Posterior vena cava (tissue), 2 donors: Measurements from ENCODE around the gene ABO. TPM values are rescaled to one million over a fixed set of nuclear protein-coding genes. Genes with fewer than 3 reads are reported as not detected.
"Not testable (repeated sequence)": the region's sequence is repeated elsewhere in the genome, so short reads cannot be mapped to it uniquely, and the experiment has no call there.

Source experiments
- DNase-seq: peaks from one replicate; pipeline ENCODE4 v3.0.0-alpha.2; 2020; ENCODE audit warnings: low spot score
- intact Hi-C, 2 donors: fragments of 100-400 bp; cut with DNase I; formaldehyde crosslinking; loops; one replicate each; pipeline versions ENCODE4 v1.14.1 to v1.14.2; 2022 to 2023
- total RNA-seq, 2 donors: library from RNA; stranded (reverse); fragmentation: NEBNext Ultra II Directional; extraction: Animal tissue kit (Norgen Biotek cat#: 25700); gene quantifications; one replicate each; pipeline ENCODE4 v1.2.1, GENCODE V29; 2021
- donor health status: DM: yes; HTN: yes; CAD: no.
- donor health status: DM: yes; HTN: yes; CAD: no.

The ABO gene
- total RNA-seq, 2 donors from 2014 or later = 1.5 to 2.1 TPM

GRCh38 chr9:133217333-133217988 lies 57.5 kb downstream of the ABO start:
- DNase-seq, intact Hi-C loops: not testable (repeated sequence)

GRCh38 chr9:133214276-133214675 lies 60.7 kb downstream of the ABO start:
- DNase-seq, intact Hi-C loops: not testable (repeated sequence)

GRCh38 chr9:133210609-133211008 lies 64.4 kb downstream of the ABO start:
- DNase-seq = peak; percentile 38
- intact Hi-C loops = no loop called here

- intact Hi-C loops = no loop called here
- no peak for DNase-seq
Measured at GRCh38 chr9:133210202-133210532, 64.8 kb downstream of the ABO start.

- intact Hi-C loops = loop anchor here in 1 of 2 donors (5.0 kb wide), 1 partner anchor 1887 kb away; no protein-coding TSS in a partner anchor
- DNase-seq = peak; percentile 58
Measured at GRCh38 chr9:133209327-133210201, 65.4 kb downstream of the ABO start.

GRCh38 chr9:133208880-133209300 lies 66.1 kb downstream of the ABO start, which contains the start of gene OBP2B:
Gene OBP2B, minus strand, starts transcription at chr9:133209250. Its CDS starts 51 bp downstream, at chr9:133209199.
- DNase-seq = peak; percentile 76
- intact Hi-C loops = loop anchor here in 1 of 2 donors (5.0 kb wide), 1 partner anchor 1887 kb away; no protein-coding TSS in a partner anchor

- peak; percentile 64 for DNase-seq
- intact Hi-C loops = loop anchor here in 1 of 2 donors (5.0 kb wide), 1 partner anchor 1886 kb away; no protein-coding TSS in a partner anchor
Measured at GRCh38 chr9:133208171-133208879, 66.7 kb downstream of the ABO start.

- intact Hi-C loops = loop anchor here in 1 of 2 donors (5.0 kb wide), 1 partner anchor 1885 kb away; no protein-coding TSS in a partner anchor
- DNase-seq = no peak
Measured at GRCh38 chr9:133207540-133208170, 67.3 kb downstream of the ABO start.

GRCh38 chr9:133207021-133207531 lies 67.9 kb downstream of the ABO start:
- intact Hi-C loops = loop anchor here in 1 of 2 donors (5.0 kb wide), 1 partner anchor 1885 kb away; no protein-coding TSS in a partner anchor
- no peak for DNase-seq

GRCh38 chr9:133205996-133206931 lies 68.7 kb downstream of the ABO start:
- intact Hi-C loops = loop anchor here in 1 of 2 donors (5.0 kb wide), 1 partner anchor 1884 kb away; no protein-coding TSS in a partner anchor
- peak; percentile 68 for DNase-seq

- intact Hi-C loops = loop anchor here in 1 of 2 donors (5.0 kb wide), 1 partner anchor 1883 kb away; no protein-coding TSS in a partner anchor
Measured at GRCh38 chr9:133205481-133205887, 69.5 kb downstream of the ABO start.

More at GRCh38 chr9:133205481-133205887, 69.5 kb downstream of the ABO start:
- peak; percentile 68 for DNase-seq

Other genes with a start within 250 kb of the ABO start
- 10 to 100 TPM; 25.9 to 27.9 TPM for gene GTF3C5, start 244.2 kb downstream of the ABO start, total RNA-seq
- 1 to 10 TPM in 1 of 2 donors, under 1 TPM in 1; 0.51 to 2.8 TPM for gene CEL, start 213.2 kb downstream of the ABO start, total RNA-seq
- gene RALGDS, start 154.0 kb downstream of the ABO start, total RNA-seq = 10 to 100 TPM; 27.6 to 28.3 TPM
- gene GBGT1, start 111.3 kb downstream of the ABO start, total RNA-seq = 10 to 100 TPM; 14.2 to 19.9 TPM
- gene OBP2B, start 66.0 kb downstream of the ABO start, total RNA-seq = not detected
- 10 to 100 TPM; 11.5 to 12.0 TPM for gene SURF6, start 61.0 kb upstream of the ABO start, total RNA-seq
- gene MED22, start 72.9 kb upstream of the ABO start, total RNA-seq = 10 to 100 TPM; 28.6 to 28.9 TPM
- 1,000 to 10,000 TPM; 1,252 to 1,287 TPM for gene RPL7A, start 73.0 kb upstream of the ABO start, total RNA-seq
- 10 to 100 TPM; 27.7 to 30.2 TPM for gene SURF1, start 81.3 kb upstream of the ABO start, total RNA-seq
- 10 to 100 TPM; 11.8 to 12.0 TPM for gene SURF2, start 81.3 kb upstream of the ABO start, total RNA-seq
- 100 to 1,000 TPM; 130 TPM for gene SURF4, start 100.9 kb upstream of the ABO start, total RNA-seq
- 1 to 10 TPM in 1 of 2 donors, under 1 TPM in 1; 0.57 to 1.2 TPM for gene STKLD1, start 101.2 kb upstream of the ABO start, total RNA-seq
- 10 to 100 TPM; 10.4 to 11.1 TPM for gene REXO4, start 142.8 kb upstream of the ABO start, total RNA-seq
- gene ADAMTS13, start 147.2 kb upstream of the ABO start, total RNA-seq = 1 to 10 TPM in 1 of 2 donors, under 1 TPM in 1; 0.48 to 1.8 TPM
- gene CACFD1, start 184.8 kb upstream of the ABO start, total RNA-seq = 10 to 100 TPM; 11.7 to 13.4 TPM
- 1 to 10 TPM; 3.2 to 4.0 TPM for gene SLC2A6, start 203.9 kb upstream of the ABO start, total RNA-seq
- not detected for gene MYMK, start 249.8 kb upstream of the ABO start, total RNA-seq